ENCODE results near the gene TGFBR2. TPM values are rescaled to one million over a fixed set of nuclear protein-coding genes. Genes with fewer than 3 reads are reported as not detected.

TGFBR2 gene
- total and polyA plus RNA-seq, 8 donors, result 109 to 269 (median 122) TPM

- intact Hi-C loops (cut with DNase I), result no loop called here
- Histone ChIP-seq H3K4me1 (peaks cover 33 to 94% of the 10 kb centered on the region in 2 donors), H3K27me3 (no peaks in the 10 kb centered on the region), H3K4me3 (no peak overlapping the region), H3K27ac (peak overlapping the region in 1 of 2 donors; percentile 69), H3K36me3 (peaks cover 0 to 58% of the 10 kb centered on the region in 2 donors), H3K9me3 (no peaks in the 10 kb centered on the region)
- DNase-seq (no peak), ATAC-seq (no peak)
- no peak for TF ChIP-seq CTCF (IDR thresholded peaks at IDR 0.05)
Observed at GRCh38 chr3:30661098-30661873, 54.9 kb downstream of the TGFBR2 start.

GRCh38 chr3:30662836-30663235 is 56.4 kb downstream of the TGFBR2 start:
- H3K4me1 ChIP-seq, result peaks cover 30 to 94% of the 10 kb centered on the region in 2 donors
- H3K9me3 ChIP-seq, result no peaks in the 10 kb centered on the region
- intact Hi-C loops (cut with DNase I), result no loop called here
- DNase-seq (no peak), ATAC-seq (no peak)
- no peaks in the 10 kb centered on the region for H3K27me3 ChIP-seq
- no peak for TF ChIP-seq CTCF (IDR thresholded peaks at IDR 0.05)
- H3K36me3 ChIP-seq, result peaks cover 0 to 42% of the 10 kb centered on the region in 2 donors
- peak overlapping the region in 1 of 2 donors; percentile 16 for H3K27ac ChIP-seq
- no peak overlapping the region for H3K4me3 ChIP-seq

- intact Hi-C loops (cut with DNase I), result no loop called here
- TF ChIP-seq CTCF (IDR thresholded peaks at IDR 0.05), result no peak
- Histone ChIP-seq H3K4me1 (peaks cover 27 to 94% of the 10 kb centered on the region in 2 donors), H3K36me3 (peaks cover 0 to 42% of the 10 kb centered on the region in 2 donors), H3K27ac (peak overlapping the region in 1 of 2 donors; percentile 67), H3K4me3 (no peak overlapping the region), H3K27me3 (no peaks in the 10 kb centered on the region), H3K9me3 (no peaks in the 10 kb centered on the region)
- ATAC-seq (no peak), DNase-seq (no peak)
Observed at GRCh38 chr3:30663533-30664241, 57.3 kb downstream of the TGFBR2 start.

- ATAC-seq (no peak), DNase-seq (no peak)
- Histone ChIP-seq H3K4me3 (no peak overlapping the region), H3K36me3 (peaks cover 0 to 48% of the 10 kb centered on the region in 2 donors), H3K4me1 (peaks cover 21 to 87% of the 10 kb centered on the region in 2 donors), H3K27me3 (no peaks in the 10 kb centered on the region), H3K27ac (peak overlapping the region in 1 of 2 donors; percentile 67), H3K9me3 (no peaks in the 10 kb centered on the region)
- no peak for TF ChIP-seq CTCF (IDR thresholded peaks at IDR 0.05)
- intact Hi-C loops (cut with DNase I), result no loop called here
Observed at GRCh38 chr3:30664459-30664858, 58.1 kb downstream of the TGFBR2 start.

GRCh38 chr3:30664884-30665283 is 58.5 kb downstream of the TGFBR2 start:
- intact Hi-C loops (cut with DNase I), result no loop called here
- peaks cover 17 to 83% of the 10 kb centered on the region in 2 donors for H3K4me1 ChIP-seq
- ATAC-seq (no peak), DNase-seq (no peak)
- no peaks in the 10 kb centered on the region for H3K9me3 ChIP-seq
- no peak for TF ChIP-seq CTCF (IDR thresholded peaks at IDR 0.05)
- peaks cover 0 to 49% of the 10 kb centered on the region in 2 donors for H3K36me3 ChIP-seq
- peak overlapping the region in 1 of 2 donors; percentile 67 for H3K27ac ChIP-seq
- H3K4me3 ChIP-seq, result no peak overlapping the region
- no peaks in the 10 kb centered on the region for H3K27me3 ChIP-seq

All from left lung (tissue), 10 donors.